Measurements from ENCODE around the gene RAB27B.

RAB27B gene

DNA sequence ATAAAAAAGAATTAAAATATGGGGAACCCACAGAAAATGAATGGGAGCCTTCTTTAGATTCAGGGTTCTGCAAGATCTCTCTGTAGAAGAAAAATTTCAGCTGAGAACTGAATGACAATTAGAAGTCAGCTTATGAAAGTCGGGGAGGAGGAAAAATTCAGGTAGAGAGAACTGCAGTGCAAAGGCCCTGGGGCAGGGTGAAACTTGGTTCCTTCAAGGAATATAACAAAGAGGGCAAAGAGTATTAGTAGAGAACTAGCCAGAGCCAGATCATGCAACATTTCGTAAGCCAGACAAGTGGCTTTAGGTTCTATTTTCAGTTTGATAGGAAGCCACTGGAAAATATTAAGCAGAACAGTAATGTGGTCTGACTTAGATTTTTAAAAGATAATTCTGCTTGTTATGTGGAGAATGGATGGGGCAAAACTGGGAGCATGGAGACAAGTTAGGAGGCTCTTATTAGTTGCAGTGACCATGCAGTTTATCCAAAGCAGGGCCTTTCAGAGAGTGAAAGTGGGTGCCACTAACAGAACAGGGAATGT is 27.9 kb downstream of the RAB27B start:
- TF ChIP-seq ESRRG (CRISPR knock-in tag; IDR thresholded peaks at IDR 0.05) (no peak), PPARA (CRISPR knock-in tag; IDR thresholded peaks at IDR 0.05; ENCODE audit: borderline replicate concordance) (no peak), ZC3H10 (CRISPR knock-in tag; IDR thresholded peaks at IDR 0.05) (no peak), ARNTL (CRISPR knock-in tag; IDR thresholded peaks at IDR 0.05; ENCODE audit: borderline replicate concordance, low read depth) (no peak), TOX (CRISPR knock-in tag; IDR thresholded peaks at IDR 0.05; ENCODE audit: borderline replicate concordance) (no peak), ZNF565 (CRISPR knock-in tag; conservative IDR thresholded peaks at IDR 0.05; ENCODE audit: low read depth) (no peak), OSR1 (CRISPR knock-in tag; IDR thresholded peaks at IDR 0.05) (no peak)

GRCh38 chr18:54857499-54857898 is 29.2 kb downstream of the RAB27B start:
- TF ChIP-seq GLIS3 (CRISPR knock-in tag; IDR thresholded peaks at IDR 0.05): no peak
- no peak for TF ChIP-seq OSR1 (CRISPR knock-in tag; IDR thresholded peaks at IDR 0.05)
- no peak for TF ChIP-seq ZFP30 (CRISPR knock-in tag; IDR thresholded peaks at IDR 0.05)
- TF ChIP-seq RARB (CRISPR knock-in tag; IDR thresholded peaks at IDR 0.05): no peak
- TF ChIP-seq ZNF565 (CRISPR knock-in tag; conservative IDR thresholded peaks at IDR 0.05; ENCODE audit: low read depth): no peak
- TF ChIP-seq ZFP3 (CRISPR knock-in tag; IDR thresholded peaks at IDR 0.05): no peak
- no peak for TF ChIP-seq ZNF8 (CRISPR knock-in tag; IDR thresholded peaks at IDR 0.05)
- TF ChIP-seq, protein P1, sequence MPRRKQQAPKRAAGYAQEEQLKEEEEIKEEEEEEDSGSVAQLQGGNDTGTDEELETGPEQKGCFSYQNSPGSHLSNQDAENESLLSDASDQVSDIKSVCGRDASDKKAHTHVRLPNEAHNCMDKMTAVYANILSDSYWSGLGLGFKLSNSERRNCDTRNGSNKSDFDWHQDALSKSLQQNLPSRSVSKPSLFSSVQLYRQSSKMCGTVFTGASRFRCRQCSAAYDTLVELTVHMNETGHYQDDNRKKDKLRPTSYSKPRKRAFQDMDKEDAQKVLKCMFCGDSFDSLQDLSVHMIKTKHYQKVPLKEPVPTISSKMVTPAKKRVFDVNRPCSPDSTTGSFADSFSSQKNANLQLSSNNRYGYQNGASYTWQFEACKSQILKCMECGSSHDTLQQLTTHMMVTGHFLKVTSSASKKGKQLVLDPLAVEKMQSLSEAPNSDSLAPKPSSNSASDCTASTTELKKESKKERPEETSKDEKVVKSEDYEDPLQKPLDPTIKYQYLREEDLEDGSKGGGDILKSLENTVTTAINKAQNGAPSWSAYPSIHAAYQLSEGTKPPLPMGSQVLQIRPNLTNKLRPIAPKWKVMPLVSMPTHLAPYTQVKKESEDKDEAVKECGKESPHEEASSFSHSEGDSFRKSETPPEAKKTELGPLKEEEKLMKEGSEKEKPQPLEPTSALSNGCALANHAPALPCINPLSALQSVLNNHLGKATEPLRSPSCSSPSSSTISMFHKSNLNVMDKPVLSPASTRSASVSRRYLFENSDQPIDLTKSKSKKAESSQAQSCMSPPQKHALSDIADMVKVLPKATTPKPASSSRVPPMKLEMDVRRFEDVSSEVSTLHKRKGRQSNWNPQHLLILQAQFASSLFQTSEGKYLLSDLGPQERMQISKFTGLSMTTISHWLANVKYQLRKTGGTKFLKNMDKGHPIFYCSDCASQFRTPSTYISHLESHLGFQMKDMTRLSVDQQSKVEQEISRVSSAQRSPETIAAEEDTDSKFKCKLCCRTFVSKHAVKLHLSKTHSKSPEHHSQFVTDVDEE (CRISPR knock-in tag; IDR thresholded peaks at IDR 0.05): no peak
- TF ChIP-seq, protein P2, sequence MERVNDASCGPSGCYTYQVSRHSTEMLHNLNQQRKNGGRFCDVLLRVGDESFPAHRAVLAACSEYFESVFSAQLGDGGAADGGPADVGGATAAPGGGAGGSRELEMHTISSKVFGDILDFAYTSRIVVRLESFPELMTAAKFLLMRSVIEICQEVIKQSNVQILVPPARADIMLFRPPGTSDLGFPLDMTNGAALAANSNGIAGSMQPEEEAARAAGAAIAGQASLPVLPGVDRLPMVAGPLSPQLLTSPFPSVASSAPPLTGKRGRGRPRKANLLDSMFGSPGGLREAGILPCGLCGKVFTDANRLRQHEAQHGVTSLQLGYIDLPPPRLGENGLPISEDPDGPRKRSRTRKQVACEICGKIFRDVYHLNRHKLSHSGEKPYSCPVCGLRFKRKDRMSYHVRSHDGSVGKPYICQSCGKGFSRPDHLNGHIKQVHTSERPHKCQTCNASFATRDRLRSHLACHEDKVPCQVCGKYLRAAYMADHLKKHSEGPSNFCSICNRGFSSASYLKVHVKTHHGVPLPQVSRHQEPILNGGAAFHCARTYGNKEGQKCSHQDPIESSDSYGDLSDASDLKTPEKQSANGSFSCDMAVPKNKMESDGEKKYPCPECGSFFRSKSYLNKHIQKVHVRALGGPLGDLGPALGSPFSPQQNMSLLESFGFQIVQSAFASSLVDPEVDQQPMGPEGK (CRISPR knock-in tag; IDR thresholded peaks at IDR 0.05; ENCODE audit: borderline replicate concordance): no peak
- no peak for TF ChIP-seq ZC3H10 (CRISPR knock-in tag; IDR thresholded peaks at IDR 0.05)
- ATAC-seq: no peak

More for the DNA sequence above, 27.9 kb downstream of the RAB27B start:
- no peak for ATAC-seq

GRCh38 chr18:54859667-54860421 is 31.6 kb downstream of the RAB27B start:
- ATAC-seq: no peak

More at GRCh38 chr18:54859667-54860421, 31.6 kb downstream of the RAB27B start:
- TF ChIP-seq SNAI2 (CRISPR knock-in tag; IDR thresholded peaks at IDR 0.05) (no peak), GLIS3 (CRISPR knock-in tag; IDR thresholded peaks at IDR 0.05) (no peak), ZC3H10 (CRISPR knock-in tag; IDR thresholded peaks at IDR 0.05) (no peak), ARNTL (CRISPR knock-in tag; IDR thresholded peaks at IDR 0.05; ENCODE audit: borderline replicate concordance, low read depth) (no peak), ZNF565 (CRISPR knock-in tag; conservative IDR thresholded peaks at IDR 0.05; ENCODE audit: low read depth) (no peak), RARB (CRISPR knock-in tag; IDR thresholded peaks at IDR 0.05) (no peak), ZNF8 (CRISPR knock-in tag; IDR thresholded peaks at IDR 0.05) (no peak), TOX (CRISPR knock-in tag; IDR thresholded peaks at IDR 0.05; ENCODE audit: borderline replicate concordance) (no peak), ZFP3 (CRISPR knock-in tag; IDR thresholded peaks at IDR 0.05) (no peak), CSRNP3 (CRISPR knock-in tag; IDR thresholded peaks at IDR 0.05) (no peak), BACH2 (CRISPR knock-in tag; IDR thresholded peaks at IDR 0.05; ENCODE audit: borderline replicate concordance) (no peak)
- TF ChIP-seq, protein P1 (CRISPR knock-in tag; IDR thresholded peaks at IDR 0.05): no peak
- TF ChIP-seq, protein P2 (CRISPR knock-in tag; IDR thresholded peaks at IDR 0.05; ENCODE audit: borderline replicate concordance): no peak
- TF ChIP-seq, protein P3, sequence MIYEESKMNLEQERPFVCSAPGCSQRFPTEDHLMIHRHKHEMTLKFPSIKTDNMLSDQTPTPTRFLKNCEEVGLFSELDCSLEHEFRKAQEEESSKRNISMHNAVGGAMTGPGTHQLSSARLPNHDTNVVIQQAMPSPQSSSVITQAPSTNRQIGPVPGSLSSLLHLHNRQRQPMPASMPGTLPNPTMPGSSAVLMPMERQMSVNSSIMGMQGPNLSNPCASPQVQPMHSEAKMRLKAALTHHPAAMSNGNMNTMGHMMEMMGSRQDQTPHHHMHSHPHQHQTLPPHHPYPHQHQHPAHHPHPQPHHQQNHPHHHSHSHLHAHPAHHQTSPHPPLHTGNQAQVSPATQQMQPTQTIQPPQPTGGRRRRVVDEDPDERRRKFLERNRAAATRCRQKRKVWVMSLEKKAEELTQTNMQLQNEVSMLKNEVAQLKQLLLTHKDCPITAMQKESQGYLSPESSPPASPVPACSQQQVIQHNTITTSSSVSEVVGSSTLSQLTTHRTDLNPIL (CRISPR knock-in tag; IDR thresholded peaks at IDR 0.05; ENCODE audit: low read depth): no peak

Measured in SK-N-SH treated with all-trans-retinoic acid at 6 μM for 48 hours (cell line).